HepG2 (cell line): ENCODE measurements around the gene TBX6. TPM values are rescaled to one million over a fixed set of nuclear protein-coding genes. Genes with fewer than 3 reads are reported as not detected.

ENCODE experiments used
- CENPT ChIP-seq: sonication (generic); formaldehyde crosslinking; IDR thresholded peaks from 2 replicates; pipeline ENCODE4 v1.8.0; 2022; ENCODE audit warnings: low read depth, mild to moderate bottlenecking, moderate library complexity, missing genetic modification reagents
- FLYWCH1 ChIP-seq: sonication (generic); formaldehyde crosslinking; IDR thresholded peaks from 2 replicates; pipeline ENCODE4 v1.8.1; 2023; ENCODE audit warnings: mild to moderate bottlenecking, missing genetic modification reagents
- HOXA3 ChIP-seq: sonication (generic); formaldehyde crosslinking; IDR thresholded peaks from 2 replicates; pipeline ENCODE4 v1.5.0; 2020; ENCODE audit warnings: missing genetic modification reagents
- JDP2 ChIP-seq: sonication (generic); formaldehyde crosslinking; IDR thresholded peaks from 2 replicates; pipeline ENCODE4 v1.8.1; 2022; ENCODE audit warnings: missing genetic modification reagents, borderline replicate concordance
- KAT7 ChIP-seq: IDR thresholded peaks from 2 replicates; pipeline ENCODE4 v1.6.1; 2018; ENCODE audit warnings: borderline replicate concordance, missing compliant biosample characterization
- KMT2B ChIP-seq: IDR thresholded peaks from 2 replicates; pipeline ENCODE4 v1.6.1; 2016; ENCODE audit warnings: missing genetic modification reagents, missing compliant biosample characterization
- MLLT10 ChIP-seq: sonication (generic); formaldehyde crosslinking; IDR thresholded peaks from 2 replicates; pipeline ENCODE4 v1.4.0; 2020; ENCODE audit warnings: missing genetic modification reagents
- RBM39 ChIP-seq: fragments of 200-400 bp; formaldehyde crosslinking; IDR thresholded peaks from one replicate; pipeline ENCODE4 v1.6.1; 2018; ENCODE audit warnings: antibody characterized with exemption, mild to moderate bottlenecking, low read depth, low read length; ENCODE audit not compliant: poor library complexity, severe bottlenecking
- RERE ChIP-seq: IDR thresholded peaks from 2 replicates; pipeline ENCODE4 v1.6.1; 2016; ENCODE audit warnings: low read depth, missing genetic modification reagents, missing compliant biosample characterization
- RNF219 ChIP-seq: sonication (generic); formaldehyde crosslinking; IDR thresholded peaks from 2 replicates; pipeline ENCODE4 v1.5.0; 2020; ENCODE audit warnings: mild to moderate bottlenecking, missing genetic modification reagents
- SSRP1 ChIP-seq: IDR thresholded peaks from 2 replicates; pipeline ENCODE4 v1.6.1; 2016; ENCODE audit warnings: control low read depth
- TGIF2 ChIP-seq: IDR thresholded peaks from 2 replicates; pipeline ENCODE4 v1.6.1; 2016; ENCODE audit warnings: control low read depth, missing compliant biosample characterization
- THAP9 ChIP-seq: sonication (generic); formaldehyde crosslinking; IDR thresholded peaks from 2 replicates; pipeline ENCODE4; 2020; ENCODE audit warnings: missing genetic modification reagents, mild to moderate bottlenecking, borderline replicate concordance
- ZNF264 ChIP-seq: sonication (generic); formaldehyde crosslinking; IDR thresholded peaks from 2 replicates; pipeline ENCODE4 v1.4.0; 2020; ENCODE audit warnings: missing genetic modification reagents
- ZNF274 ChIP-seq: sonication (generic); formaldehyde crosslinking; IDR thresholded peaks from 2 replicates; pipeline ENCODE4 v1.5.1; 2020; ENCODE audit warnings: mild to moderate bottlenecking, missing genetic modification reagents
- ZNF558 ChIP-seq: sonication (generic); formaldehyde crosslinking; IDR thresholded peaks from 2 replicates; pipeline ENCODE4 v1.9.0; 2022; ENCODE audit warnings: mild to moderate bottlenecking, missing genetic modification reagents, borderline replicate concordance
- ZNF576 ChIP-seq: sonication (generic); formaldehyde crosslinking; IDR thresholded peaks from 2 replicates; pipeline ENCODE4 v1.4.0; 2020; ENCODE audit warnings: mild to moderate bottlenecking, missing genetic modification reagents
- ZNF598 ChIP-seq: sonication (generic); formaldehyde crosslinking; IDR thresholded peaks from 2 replicates; pipeline ENCODE4 v1.5.1; 2020; ENCODE audit warnings: mild to moderate bottlenecking, missing genetic modification reagents, borderline replicate concordance
- ZNF614 ChIP-seq: IDR thresholded peaks from 2 replicates; pipeline ENCODE4 v1.6.1; 2018; ENCODE audit warnings: missing biosample characterization, missing genetic modification reagents, inconsistent platforms, borderline replicate concordance
- polyA plus RNA-seq, 8 experiments: library from polyadenylated mRNA; depleted of rRNA in 3 of 8; stranded (reverse) in 7 of 8; unstranded in 1 of 8; fragments of >200 nt; fragmentation: Illumina TruSeq in 4 of 8; extraction: Trizol in 4 of 8; gene quantifications; 2 replicates each; pipeline versions ENCODE4 v1.2.1 to v1.2.3, GENCODE V29; 2011 to 2016; ENCODE audit warnings: low read depth in 4 of 8, missing spikeins in 1 of 8, mixed read lengths in 1 of 8; ENCODE audit not compliant: insufficient read depth in 1 of 8
- total RNA-seq, 5 experiments: library from RNA; depleted of rRNA; stranded (reverse); fragments of >200 nt; fragmentation: Illumina TruSeq; extraction: Trizol; gene quantifications; 2 replicates each; pipeline ENCODE4 v1.2.3, GENCODE V29; 2016; ENCODE audit warnings: low read depth in 1 of 5

Gene TBX6
- total and polyA plus RNA-seq, 2 of the 13 experiments (the other 11 are each of a cell fraction or from before 2014, with no cell fraction given), result 0.24 to 0.42 TPM

GRCh38 chr16:30065943-30066760 lies 25.6 kb downstream of the TBX6 start (continued):
- TF ChIP-seq RERE (CRISPR knock-in tag) (no peak; the same call in 1 of the 2 replicates), RBM39 (peak; percentile 22), ZNF558 (CRISPR knock-in tag) (no peak), FLYWCH1 (CRISPR knock-in tag) (no peak), ZNF264 (CRISPR knock-in tag) (no peak; the same call in 1 of the 2 replicates), JDP2 (CRISPR knock-in tag) (no peak), THAP9 (CRISPR knock-in tag) (no peak), MLLT10 (no peak), RNF219 (CRISPR knock-in tag) (no peak), ZNF274 (no peak), KAT7 (CRISPR knock-in tag) (0 out of 2 replicates have a peak, but pooled peaks have one; percentile 71), ZNF576 (CRISPR knock-in tag) (no peak; the same call in 1 of the 2 replicates), KMT2B (CRISPR knock-in tag) (no peak), ZNF598 (CRISPR knock-in tag) (no peak; the same call in 1 of the 2 replicates), SSRP1 (CRISPR knock-in tag) (no peak), CENPT (CRISPR knock-in tag) (no peak), ZNF614 (no peak), HOXA3 (CRISPR knock-in tag) (no peak), TGIF2 (CRISPR knock-in tag) (no peak)
